AML-193 (cell line): ENCODE measurements around the gene IGDCC3.

Source experiments
- DNase-seq, 2 experiments: peaks; one replicate each; lab custom pipeline; 2025; lab: John Stamatoyannopoulos, UW

Gene IGDCC3

DNA sequence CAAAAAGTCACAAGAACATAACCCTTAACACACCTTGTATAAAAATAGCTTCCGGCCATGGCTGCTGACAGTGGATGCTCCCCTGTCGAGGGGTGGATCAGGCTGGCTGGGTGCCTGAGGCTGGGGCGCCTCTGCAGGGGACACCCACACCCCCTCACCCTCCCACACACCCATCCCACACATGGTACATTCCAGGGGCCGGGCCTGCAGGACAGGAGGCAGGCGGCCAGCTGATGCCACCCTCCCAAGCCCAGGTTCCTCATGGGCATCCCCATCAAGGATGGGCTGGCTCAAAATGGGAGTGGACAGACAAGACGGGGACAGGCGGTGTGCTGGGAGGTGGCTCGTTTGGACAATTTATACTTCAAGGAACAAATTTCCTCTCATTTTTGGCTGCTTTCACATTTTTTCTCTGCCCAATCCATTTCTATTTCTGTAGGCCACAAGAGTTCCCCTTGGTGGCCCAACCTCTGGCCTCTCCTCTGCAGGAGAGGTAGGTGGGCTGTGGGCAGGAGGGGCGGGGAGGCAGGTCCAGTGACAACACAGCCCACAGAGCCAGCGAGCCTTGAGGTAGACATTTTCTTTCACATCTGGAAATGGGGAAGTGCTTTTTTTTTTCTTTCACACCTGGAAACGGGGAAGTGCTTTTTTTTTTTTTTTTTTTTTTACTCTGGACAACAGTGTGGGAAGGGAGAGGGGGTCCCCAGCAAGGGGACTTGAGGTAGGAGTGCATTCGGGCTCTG is 50.0 kb downstream of the IGDCC3 start:
- no peak for DNase-seq

- no peak for DNase-seq
Observed at GRCh38 chr15:65326818-65327217, 51.0 kb downstream of the IGDCC3 start.

DNA sequence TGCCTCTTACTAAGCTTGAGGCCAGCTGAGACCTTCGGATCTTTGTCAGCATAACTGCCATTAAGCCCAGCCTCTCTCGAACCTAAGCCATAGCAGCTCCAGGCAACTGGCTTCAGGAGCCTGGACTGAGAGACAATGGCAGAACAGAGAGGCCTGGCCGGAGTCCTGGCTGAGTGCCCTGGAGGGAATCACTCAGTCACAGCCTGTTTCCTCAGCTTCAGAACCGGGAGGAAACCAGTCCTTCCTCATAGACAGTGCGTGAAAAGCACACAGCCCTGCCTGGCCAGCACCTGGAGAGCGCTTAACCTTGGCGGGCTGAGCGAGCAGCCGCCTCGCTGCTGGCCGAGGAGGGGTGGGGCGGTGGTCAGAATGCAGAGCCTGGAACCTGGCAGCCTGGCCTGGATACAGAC is 51.7 kb downstream of the IGDCC3 start:
- no peak for DNase-seq

GRCh38 chr15:65323071-65323511 is 54.7 kb downstream of the IGDCC3 start:
- no peak for DNase-seq

DNA sequence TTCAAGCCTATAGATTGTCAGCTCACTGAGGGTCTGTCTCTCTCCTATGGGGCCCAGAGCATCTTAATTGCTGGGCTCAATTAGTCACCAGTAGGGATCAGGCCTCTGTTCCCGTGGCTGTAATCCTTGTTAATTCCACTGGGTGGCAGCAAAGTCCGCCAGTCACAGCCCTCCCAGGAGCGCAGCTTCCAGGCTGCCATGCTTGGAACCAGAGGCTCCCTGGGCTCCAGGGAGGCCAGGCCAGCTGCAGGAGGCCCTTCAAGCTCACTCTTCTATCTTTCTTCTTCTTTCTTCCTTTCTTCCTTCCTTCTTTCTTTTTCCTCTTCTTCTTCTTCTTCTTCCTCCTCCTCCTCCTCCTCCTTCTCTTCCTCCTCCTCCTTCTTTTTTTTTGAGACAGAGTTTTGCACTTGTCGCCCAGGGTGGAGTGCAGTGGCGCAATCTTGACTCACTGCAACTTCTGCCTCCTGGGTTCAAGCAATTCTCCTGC is 58.9 kb downstream of the IGDCC3 start:
- DNase-seq = peak; percentile 63 to 69

- no peak for DNase-seq
Observed at GRCh38 chr15:65312400-65312916, 65.3 kb downstream of the IGDCC3 start.

DNA sequence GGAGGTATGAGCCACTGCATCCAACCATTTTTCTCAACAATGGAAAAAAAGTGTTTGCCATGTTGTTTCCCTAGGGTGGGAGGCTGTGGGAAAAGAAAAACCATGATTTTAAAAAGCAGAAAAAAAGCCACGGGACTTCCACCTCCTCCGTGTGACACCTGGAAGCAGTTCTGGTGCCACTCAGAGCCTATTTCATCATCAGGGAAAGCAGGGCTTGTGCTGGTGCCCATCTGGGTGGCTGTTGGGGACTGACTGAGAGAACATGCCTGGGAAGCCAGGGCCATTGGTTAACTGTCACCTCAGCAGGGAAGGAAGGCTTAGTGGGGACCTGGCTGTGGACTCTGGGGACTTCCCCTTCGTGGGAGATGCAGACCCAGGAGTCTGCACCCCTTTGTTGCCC is 66.0 kb downstream of the IGDCC3 start:
- no peak for DNase-seq

GRCh38 chr15:65310431-65311137 is 67.2 kb downstream of the IGDCC3 start:
- DNase-seq = peak; percentile 58 to 61

DNA sequence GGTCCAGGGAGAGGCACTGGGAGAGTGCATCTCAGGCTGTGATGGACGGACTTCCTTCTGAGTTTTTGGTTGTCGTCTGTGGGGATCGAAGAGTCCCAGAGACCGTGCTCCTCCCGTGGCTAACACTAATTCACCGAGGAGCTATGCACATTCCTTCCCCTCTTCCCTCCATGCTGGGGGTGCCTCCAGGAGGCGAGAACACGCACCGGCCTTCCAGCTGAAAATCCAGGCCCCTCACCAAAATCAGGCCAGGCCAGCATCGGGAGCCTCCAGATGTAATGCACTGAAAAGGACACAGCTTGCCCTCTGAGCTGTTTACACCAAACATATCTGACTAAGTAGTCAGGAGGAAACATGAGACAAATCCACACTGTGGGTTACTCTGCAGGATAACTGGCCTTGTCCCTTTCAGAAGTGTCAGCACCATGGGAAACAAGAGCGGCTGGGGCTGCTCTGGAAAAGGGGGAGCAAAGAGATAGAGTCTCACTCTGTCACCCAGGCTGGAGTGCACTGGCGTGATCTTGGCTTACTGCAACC is 67.9 kb downstream of the IGDCC3 start:
- no peak for DNase-seq

- DNase-seq = no peak
Observed at GRCh38 chr15:65307978-65308377, 69.8 kb downstream of the IGDCC3 start.

DNA sequence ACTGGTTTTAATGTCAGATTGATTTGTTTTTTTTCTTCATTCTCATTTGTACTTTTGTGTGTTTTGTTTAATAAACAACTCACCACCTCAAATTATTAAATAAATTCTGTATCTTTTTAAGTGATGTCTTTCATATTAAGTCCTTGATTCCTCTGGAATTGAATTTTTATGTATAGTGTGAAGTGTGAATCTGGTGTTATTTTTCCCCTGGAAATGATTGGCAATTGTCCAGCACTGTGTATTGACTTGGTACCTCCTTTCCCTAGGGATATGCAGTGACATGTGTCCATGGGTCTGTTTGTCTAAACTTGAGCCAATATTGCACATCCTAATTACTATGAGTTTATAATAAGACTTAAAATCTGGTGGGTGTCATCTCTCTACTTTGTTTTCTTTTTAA is 71.3 kb downstream of the IGDCC3 start:
- DNase-seq = no peak

DNA sequence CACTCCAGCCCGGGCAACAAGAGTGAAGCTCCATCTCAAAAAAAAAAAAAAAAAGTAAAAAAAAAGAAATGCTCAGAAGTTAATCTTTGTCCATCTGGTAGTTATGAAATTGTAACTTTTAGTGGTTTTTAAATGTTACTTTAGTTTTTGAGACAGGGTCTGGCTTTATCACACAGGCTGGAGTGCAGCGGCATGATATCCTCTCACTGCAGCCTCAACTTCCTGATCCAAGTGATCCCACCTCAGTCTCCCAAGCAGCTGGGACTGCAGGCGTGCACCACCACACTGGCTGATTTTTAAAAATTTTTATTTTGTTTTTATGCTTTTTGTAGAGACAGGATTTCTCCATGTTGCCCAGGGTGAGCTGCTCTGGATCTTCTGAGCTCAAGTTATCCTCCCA is 72.0 kb downstream of the IGDCC3 start:
- DNase-seq = no peak

DNA sequence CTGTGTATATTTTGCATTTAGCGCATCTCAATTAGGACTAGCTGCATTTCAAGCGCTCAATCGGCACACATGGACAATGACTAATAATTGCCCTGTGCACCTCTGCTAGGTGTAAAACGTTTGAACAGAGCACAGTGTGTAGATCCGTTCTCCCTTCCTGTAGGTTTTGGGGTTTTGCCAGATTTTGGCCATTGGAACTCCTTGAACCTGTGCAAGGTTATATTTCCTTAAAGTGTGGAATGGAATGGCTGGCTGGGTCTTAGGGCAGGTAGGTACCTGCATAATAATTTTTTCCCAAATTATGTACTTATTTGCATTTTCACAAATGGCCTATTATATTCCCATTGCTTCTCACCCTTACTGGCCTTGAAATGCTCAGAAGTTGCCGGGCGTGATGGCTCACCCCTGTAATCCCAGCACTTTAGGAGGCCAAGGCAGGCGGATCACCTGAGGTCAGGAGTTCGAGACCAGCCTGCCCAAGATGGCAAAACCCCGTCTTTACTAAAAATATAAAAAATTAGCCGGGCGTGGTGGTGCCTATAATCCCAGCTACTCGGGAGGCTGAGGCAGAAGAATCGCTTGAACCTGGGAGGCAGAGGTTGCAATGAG is 72.5 kb downstream of the IGDCC3 start:
- DNase-seq = no peak

GRCh38 chr15:65304381-65305149 is 73.2 kb downstream of the IGDCC3 start, which contains the start of gene RNU5B-1:
Gene RNU5B-1 (plus strand): TSS chr15:65304677.
- peak; percentile 96 for DNase-seq

GRCh38 chr15:65303687-65304380 is 74.0 kb downstream of the IGDCC3 start:
- peak in 1 of 2 experiments; percentile 50 for DNase-seq

GRCh38 chr15:65302061-65302460 is 75.7 kb downstream of the IGDCC3 start:
- DNase-seq = no peak

- DNase-seq = no peak
Observed at GRCh38 chr15:65300924-65301441, 76.8 kb downstream of the IGDCC3 start.

- DNase-seq = no peak
Observed at GRCh38 chr15:65298731-65299130, 79.1 kb downstream of the IGDCC3 start.

- no peak for DNase-seq
Observed at GRCh38 chr15:65292938-65293518, 84.8 kb downstream of the IGDCC3 start.

DNA sequence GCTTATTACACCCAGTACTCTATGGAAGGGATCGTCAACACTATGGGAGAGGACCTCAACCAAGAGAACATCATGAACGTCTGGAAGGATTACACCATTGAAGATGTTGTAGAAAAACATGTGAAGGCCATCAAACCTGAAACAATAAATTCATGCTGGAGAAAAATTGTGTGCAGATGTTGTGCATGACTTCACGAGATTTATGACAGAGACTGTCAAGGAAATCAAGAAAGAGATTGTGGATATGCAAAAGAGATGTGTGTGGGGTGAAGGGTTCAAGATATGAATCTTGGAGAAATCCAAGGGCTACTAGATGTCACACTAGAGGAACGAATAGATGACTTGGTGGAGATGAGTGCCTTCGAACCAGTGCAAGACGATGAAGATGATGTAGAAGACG is 87.6 kb downstream of the IGDCC3 start:
- DNase-seq = no peak
